Activated CD8-positive, alpha-beta T cell treated with anti-CD3 and anti-CD28 coated beads for 36 hours (primary cell): ENCODE measurements around the gene LIM2. TPM values are rescaled to one million over a fixed set of nuclear protein-coding genes. Genes with fewer than 3 reads are reported as not detected.
A peak's percentile ranks its signal among the peaks of the same experiment; 100 is the strongest.
"Not testable (repeated sequence)": the region's sequence is repeated elsewhere in the genome, so short reads cannot be mapped to it uniquely, and the experiment has no call there.

Experiments used
- ATAC-seq: fragments of 200-7000 bp; cut with Tn5 transposase; one replicate; pipeline ENCODE4 v1.10.0; 2021; ENCODE audit warnings: mild to moderate bottlenecking, moderate library complexity
- CTCF ChIA-PET: fragments of 350-600 bp; sonication (Branson Sonifier 250); formaldehyde crosslinking; loops from one replicate; lab custom pipeline; 2021; ENCODE audit warnings: antibody characterized with exemption; lab: Charles Lee
- POLR2A ChIA-PET: fragments of 350-600 bp; sonication (Branson Sonifier 250); formaldehyde crosslinking; loops from one replicate; lab custom pipeline; 2021; ENCODE audit warnings: antibody characterized with exemption; lab: Charles Lee
- DNase-seq: peaks from one replicate; pipeline ENCODE4 v3.0.0-alpha.2; 2020
- H3K27ac Mint-ChIP-seq: one replicate; pipeline ENCODE4 v1.8.0; 2021; ENCODE audit warnings: mild to moderate bottlenecking, mixed read lengths
- H3K27me3 Mint-ChIP-seq: one replicate; pipeline ENCODE4 v1.8.0; 2021; ENCODE audit warnings: mixed read lengths
- H3K36me3 Mint-ChIP-seq: one replicate; pipeline ENCODE4 v1.8.0; 2021; ENCODE audit warnings: low read depth, mixed read lengths
- H3K4me1 Mint-ChIP-seq: one replicate; pipeline ENCODE4 v1.8.0; 2021; ENCODE audit warnings: low read depth, mixed read lengths
- H3K4me3 Mint-ChIP-seq: one replicate; pipeline ENCODE4 v1.8.0; 2021; ENCODE audit warnings: mild to moderate bottlenecking, moderate library complexity, mixed read lengths
- H3K9me3 Mint-ChIP-seq: one replicate; pipeline ENCODE4 v1.8.0; 2021; ENCODE audit warnings: mixed read lengths
- CTCF ChIP-seq: fragments of 200-600 bp; IDR thresholded peaks from one replicate; pipeline ENCODE4 v1.8.0; 2022; ENCODE audit warnings: antibody characterized with exemption, mild to moderate bottlenecking
- intact Hi-C: fragments of 100-400 bp; cut with micrococcal nuclease; formaldehyde crosslinking; loops from one replicate; pipeline ENCODE4 v1.10.0; 2022
- total RNA-seq, 2 experiments: library from RNA; stranded (reverse); gene quantifications; one replicate each; pipeline ENCODE4 v1.2.3, GENCODE V29; 2021

LIM2 gene
- total RNA-seq, 2 experiments from 2014 or later: 1.4 to 2.6 TPM

- Mint-ChIP-seq H3K4me3 (no peak overlapping the region), H3K4me1 (peaks cover 2% of the 10 kb centered on the region), H3K36me3 (no peaks in the 10 kb centered on the region), H3K9me3 (no peaks in the 10 kb centered on the region), H3K27me3 (peaks cover 5% of the 10 kb centered on the region), H3K27ac (no peak overlapping the region)
- intact Hi-C loops: loop anchor here (10.0 kb wide), 1 partner anchor 92 kb away; no protein-coding TSS in a partner anchor
- DNase-seq (no peak), ATAC-seq (no peak)
- ChIA-PET POLR2A (interaction anchor here (1.4 kb wide), 1 partner anchor 9 kb away, joined by 4 read pairs; no protein-coding TSS in a partner anchor), CTCF (no interaction called here)
- no peak for TF ChIP-seq CTCF
Measured at GRCh38 chr19:51427201-51427600, 39.4 kb upstream of the LIM2 start.

GRCh38 chr19:51422053-51422448 lies 34.3 kb upstream of the LIM2 start:
- Mint-ChIP-seq H3K4me3 (no peak overlapping the region), H3K27me3 (peaks cover 20% of the 10 kb centered on the region), H3K27ac (no peak overlapping the region), H3K36me3 (no peaks in the 10 kb centered on the region), H3K9me3 (no peaks in the 10 kb centered on the region), H3K4me1 (peaks cover 22% of the 10 kb centered on the region)
- CTCF ChIA-PET: interaction anchor here (0.5 to 6.3 kb wide), 39 partner anchors 9 to 356 kb away, joined by 3 to 71 read pairs (median 5); partner anchors contain the start of genes CEACAM18, NKG7 and VSIG10L
- intact Hi-C loops: loop anchor here (2.0 to 10.0 kb wide), 3 partner anchors 87 to 235 kb away; no protein-coding TSS in a partner anchor
- DNase-seq (peak; percentile 93), ATAC-seq (peak; percentile 78)
- TF ChIP-seq CTCF: peak; percentile 100
- POLR2A ChIA-PET: interaction anchor here (0.7 to 1.9 kb wide), 5 partner anchors 13 to 26 kb away, joined by 3 to 10 read pairs (median 4); no protein-coding TSS in a partner anchor

- Mint-ChIP-seq H3K4me3 (no peak overlapping the region), H3K27me3 (peaks cover 20% of the 10 kb centered on the region), H3K9me3 (no peaks in the 10 kb centered on the region), H3K4me1 (peaks cover 28% of the 10 kb centered on the region), H3K27ac (no peak overlapping the region), H3K36me3 (no peaks in the 10 kb centered on the region)
- no peak for ATAC-seq
- ChIA-PET CTCF (interaction anchor here (0.5 to 6.3 kb wide), 41 partner anchors 8 to 356 kb away, joined by 3 to 71 read pairs (median 5); partner anchors contain the start of genes CEACAM18, NKG7 and VSIG10L), POLR2A (interaction anchor here (0.7 to 1.9 kb wide), 7 partner anchors 13 to 49 kb away, joined by 3 to 10 read pairs (median 4); partner anchors contain the start of gene NKG7)
- DNase-seq: no peak
- TF ChIP-seq CTCF: no peak
- intact Hi-C loops: loop anchor here (2.0 to 10.0 kb wide), 3 partner anchors 87 to 236 kb away; no protein-coding TSS in a partner anchor
Measured at GRCh38 chr19:51421229-51422052, 33.7 kb upstream of the LIM2 start.

- H3K36me3 Mint-ChIP-seq, H3K27ac Mint-ChIP-seq, H3K4me3 Mint-ChIP-seq, ATAC-seq, DNase-seq, H3K9me3 Mint-ChIP-seq: not testable (repeated sequence)
- ChIA-PET CTCF (interaction anchor here (0.8 to 6.3 kb wide), 17 partner anchors 7 to 357 kb away, joined by 3 to 71 read pairs (median 7); partner anchors contain the start of gene CEACAM18), POLR2A (interaction anchor here (0.8 to 1.9 kb wide), 5 partner anchors 20 to 48 kb away, joined by 3 to 10 read pairs (median 4); partner anchors contain the start of gene NKG7)
- intact Hi-C loops: loop anchor here (5.0 to 10.0 kb wide), 2 partner anchors 86 to 237 kb away; no protein-coding TSS in a partner anchor
- peaks cover 28% of the 10 kb centered on the region for H3K4me1 Mint-ChIP-seq
- peaks cover 21% of the 10 kb centered on the region for H3K27me3 Mint-ChIP-seq
Measured at GRCh38 chr19:51420511-51420910, 32.7 kb upstream of the LIM2 start.

DNA sequence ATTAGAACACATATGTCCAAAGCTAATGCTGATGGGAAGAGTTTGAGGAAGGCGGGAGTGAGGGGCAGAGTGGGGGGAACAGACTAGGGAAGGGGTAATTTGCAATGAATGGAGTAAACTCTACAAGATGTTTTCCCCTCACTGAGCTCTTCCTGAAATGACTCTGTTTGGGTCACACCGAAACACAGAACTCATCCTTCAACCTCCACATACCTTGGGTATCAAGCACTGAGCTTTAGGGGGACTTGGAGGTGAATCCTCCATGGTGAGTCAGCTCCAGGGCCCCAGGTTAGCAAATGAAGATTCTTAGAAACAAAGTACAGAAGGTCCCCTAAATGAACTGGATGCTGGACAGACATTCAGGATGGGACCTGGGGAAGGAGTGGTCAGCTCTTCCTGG lies 30.9 kb upstream of the LIM2 start:
- TF ChIP-seq CTCF: no peak
- peaks cover 28% of the 10 kb centered on the region for H3K4me1 Mint-ChIP-seq
- H3K27me3 Mint-ChIP-seq: peaks cover 21% of the 10 kb centered on the region
- intact Hi-C loops: no loop called here
- POLR2A ChIA-PET: interaction anchor here (0.7 to 1.5 kb wide), 3 partner anchors 20 to 51 kb away, joined by 3 read pairs; partner anchors contain the start of gene NKG7
- no peak for DNase-seq
- no peak overlapping the region for H3K4me3 Mint-ChIP-seq
- no peak for ATAC-seq
- H3K36me3 Mint-ChIP-seq: no peaks in the 10 kb centered on the region
- H3K9me3 Mint-ChIP-seq: no peaks in the 10 kb centered on the region
- H3K27ac Mint-ChIP-seq: no peak overlapping the region
- CTCF ChIA-PET: interaction anchor here (0.7 to 6.3 kb wide), 10 partner anchors 11 to 242 kb away, joined by 3 to 60 read pairs (median 6); no protein-coding TSS in a partner anchor
